Psoas muscle (tissue), 8 donors: Measurements from ENCODE around the gene GNAI2. TPM values are rescaled to one million over a fixed set of nuclear protein-coding genes. Genes with fewer than 3 reads are reported as not detected.

ENCODE experiments used
- ATAC-seq, 4 donors: fragments of 200-7000 bp; cut with Tn5 transposase; one replicate each; pipeline ENCODE4 v1.9.1; 2020; ENCODE audit warnings: moderate library complexity in 3 of 4, mild to moderate bottlenecking in 2 of 4
- DNase-seq, 2 donors: peaks; one replicate each; pipeline ENCODE4 v3.0.0-alpha.2; 2020
- H3K27ac ChIP-seq: fragments of 200-600 bp; one replicate; pipeline ENCODE4 v1.8.0; 2022
- H3K27me3 ChIP-seq, 3 donors: fragments of 200-600 bp in 1 of 3; one replicate each; pipeline versions ENCODE4 v1.6.1 to v1.8.0; 2013 to 2022; ENCODE audit warnings: low read length in 2 of 3, mild to moderate bottlenecking in 2 of 3, moderate library complexity in 1 of 3; ENCODE audit not compliant: insufficient read depth in 3 of 3
- H3K36me3 ChIP-seq, 2 donors: fragments of 200-600 bp in 1 of 2; one replicate each; pipeline versions ENCODE4 v1.6.1 to v1.8.0; 2013 to 2022; ENCODE audit warnings: low read depth in 1 of 2, mild to moderate bottlenecking in 1 of 2, moderate library complexity in 1 of 2; ENCODE audit not compliant: insufficient read depth in 1 of 2
- H3K4me1 ChIP-seq: fragments of 200-600 bp; one replicate; pipeline ENCODE4 v1.8.0; 2022
- H3K4me3 ChIP-seq: fragments of 200-600 bp; one replicate; pipeline ENCODE4 v1.8.0; 2022; ENCODE audit warnings: mild to moderate bottlenecking
- H3K9me3 ChIP-seq: fragments of 200-600 bp; one replicate; pipeline ENCODE4 v1.8.0; 2022
- CTCF ChIP-seq: fragments of 200-600 bp; IDR thresholded peaks from one replicate; pipeline ENCODE4 v1.8.0; 2022; ENCODE audit warnings: antibody characterized with exemption
- WGBS, 3 donors: extraction: QIAGEN DNeasy Blood & Tissue Kit; methylation state at CpG; one replicate each; pipeline versions ENCODE4 v1.1.6 to v1.1.7; 2013; 5-methylcytosine and 5-hydroxymethylcytosine counted together
- intact Hi-C, 2 donors: fragments of 100-400 bp; cut with DNase I; formaldehyde crosslinking; loops; one replicate each; pipeline versions ENCODE4 v1.11.0 to v1.14.2; 2022
- polyA plus RNA-seq, 3 donors: library from polyadenylated mRNA; stranded (reverse); fragments of 200-250 nt; gene quantifications; one replicate each; pipeline ENCODE4 v1.2.3, GENCODE V29; 2013
- total RNA-seq, 4 donors: library from RNA; stranded (reverse); fragmentation: NEBNext Ultra II Directional in 2 of 4; extraction: Animal tissue kit (Norgen Biotek cat#: 25700) in 2 of 4; gene quantifications; one replicate each; pipeline versions ENCODE4 v1.2.1 to v1.2.4, GENCODE V29; 2021 to 2023
- donor health status: healthy with polysubstance abuse.
- donor health status: DM: no; HTN: no; CAD: no; lungs with moderate emphysema.
- donor health status: Bipolar disorder and iron deficiency.
- donor health status: healthy.
- donor health status: DM: yes; HTN: yes; CAD: no.
- donor health status: DM: no; HTN: no; CAD: no.
- donor health status: DM: no; HTN: no; CAD: no.
- donor health status: DM: yes; HTN: yes; CAD: no.

GNAI2 gene
- total and polyA plus RNA-seq, 7 donors = 39.4 to 93.9 (median 57.6) TPM

DNA sequence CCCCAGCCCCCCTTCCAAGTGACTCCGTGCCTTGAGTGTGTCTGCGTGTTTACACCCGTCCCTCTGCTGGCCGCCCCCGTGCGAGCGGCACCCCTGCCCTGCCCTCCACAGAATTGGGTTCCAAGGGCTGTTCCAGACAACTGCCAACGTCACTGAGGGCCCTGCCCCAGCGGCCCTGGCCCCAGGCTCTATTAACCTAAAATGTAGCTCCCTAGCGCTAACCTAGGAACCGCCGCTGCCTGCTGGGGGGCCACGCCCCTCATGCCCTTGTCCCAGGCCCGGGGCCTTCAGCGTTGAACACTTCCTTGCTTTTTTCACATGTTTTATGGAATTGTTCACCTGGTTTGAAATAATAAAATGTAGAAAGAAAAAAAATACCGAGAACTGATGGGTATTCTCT, 23.0 kb downstream of the GNAI2 start:
- DNase-seq = no peak
- peaks cover 0 to 32% of the 10 kb centered on the region in 2 donors for H3K36me3 ChIP-seq
- H3K4me1 ChIP-seq = peaks cover 25% of the 10 kb centered on the region
- H3K9me3 ChIP-seq = no peaks in the 10 kb centered on the region
- intact Hi-C loops = no loop called here
- ATAC-seq = no peak
- 74 to 80% (median 80%) methylated on average over 16 of the region's 16 CpGs for WGBS, 3 donors
- peak overlapping the region; percentile 80 for H3K4me3 ChIP-seq
- peak overlapping the region; percentile 98 for H3K27ac ChIP-seq
- TF ChIP-seq CTCF = no peak
- no peaks in the 10 kb centered on the region for H3K27me3 ChIP-seq

DNA sequence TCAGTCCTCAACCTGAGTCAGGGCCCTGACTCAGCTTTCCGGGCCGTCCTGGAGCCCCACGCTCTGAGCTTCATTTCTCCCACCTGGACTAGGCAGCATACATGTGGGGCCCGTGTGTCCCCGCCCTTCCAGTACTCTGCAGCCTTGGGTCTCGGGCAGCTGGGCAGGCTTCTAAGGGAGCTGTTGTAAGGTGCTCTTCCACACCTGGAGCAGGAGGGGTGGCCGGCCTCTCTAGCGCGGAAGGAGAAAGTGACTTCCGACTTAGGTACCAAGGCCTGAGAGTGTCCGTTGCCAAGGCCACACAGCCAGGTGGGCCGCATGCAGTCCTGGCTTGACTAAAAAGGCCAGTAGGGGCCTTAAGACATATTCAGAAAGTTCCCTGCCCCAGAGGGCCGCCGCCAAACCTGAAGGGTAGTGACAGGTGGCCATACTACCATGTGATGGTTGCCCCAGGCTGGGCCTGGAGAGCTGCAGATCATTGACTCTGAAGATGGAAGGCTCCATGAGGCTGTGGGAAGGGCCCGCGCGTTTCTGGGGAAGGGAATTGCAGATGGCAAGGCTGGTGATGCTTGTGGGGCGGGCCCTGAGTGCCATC, 23.5 kb downstream of the GNAI2 start:
- Histone ChIP-seq H3K36me3 (peaks cover 0 to 32% of the 10 kb centered on the region in 2 donors), H3K4me1 (peaks cover 20% of the 10 kb centered on the region)
- no peak for DNase-seq

DNA sequence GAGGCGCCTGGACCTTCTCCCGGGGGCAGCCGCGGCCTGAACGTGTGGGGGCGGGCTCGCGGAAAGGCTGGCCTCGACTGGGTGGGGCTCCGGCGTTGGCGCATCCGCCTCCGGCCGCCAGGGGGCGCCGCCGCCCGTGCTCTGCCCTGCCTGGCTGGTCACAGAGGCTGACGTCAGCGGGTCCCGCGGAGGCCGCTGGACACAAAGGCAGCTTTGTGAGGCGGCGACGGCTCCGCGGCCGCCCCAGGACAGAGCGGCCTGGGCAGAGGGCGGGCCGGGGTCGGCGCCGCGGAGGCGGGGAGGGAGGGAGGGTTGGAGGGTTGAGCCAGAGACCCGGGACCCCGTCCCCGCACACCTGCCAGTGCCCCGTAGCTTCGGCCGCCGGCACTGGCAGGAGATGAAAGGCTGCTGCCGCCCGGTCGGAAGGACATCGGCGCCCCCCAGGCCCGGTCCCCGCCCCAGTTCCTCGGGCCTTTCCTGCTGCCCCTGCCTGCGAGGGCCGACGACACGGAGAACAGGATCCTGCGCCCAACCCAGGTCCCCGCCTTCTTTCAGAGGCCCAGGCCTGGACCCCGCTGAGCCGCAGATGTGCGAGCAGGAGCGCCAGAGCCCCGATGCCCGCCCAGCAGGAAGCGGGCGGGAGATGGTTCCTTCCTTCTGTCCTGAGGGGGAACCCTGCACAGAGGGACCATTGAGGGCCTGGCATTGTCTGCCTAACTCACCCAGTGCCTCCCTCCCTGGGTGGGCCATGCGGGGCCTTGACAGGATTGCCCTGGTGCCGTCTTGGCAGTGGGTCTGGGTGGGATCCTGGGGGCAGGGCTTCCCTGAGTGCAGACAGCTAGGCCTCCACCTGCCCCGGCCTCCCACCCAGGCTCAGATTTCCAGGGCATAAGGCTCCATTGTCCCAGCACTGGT, 24.3 kb downstream of the GNAI2 start:
- H3K27me3 ChIP-seq = no peaks in the 10 kb centered on the region
- peak; percentile 95 to 96 for DNase-seq
- H3K27ac ChIP-seq = peak overlapping the region; percentile 98
- 0 to 1% (median 1%) methylated on average over 38 to 70 of the region's 70 CpGs for WGBS, 3 donors
- no peaks in the 10 kb centered on the region for H3K9me3 ChIP-seq
- peaks cover 22% of the 10 kb centered on the region for H3K4me1 ChIP-seq
- peak; percentile 98 for TF ChIP-seq CTCF
- peak overlapping the region; percentile 80 for H3K4me3 ChIP-seq
- peaks cover 0 to 29% of the 10 kb centered on the region in 2 donors for H3K36me3 ChIP-seq
- intact Hi-C loops = loop anchor here in 1 of 2 donors (5.0 to 10.0 kb wide), 2 partner anchors 67 to 285 kb away; partner anchors contain the start of gene TUSC2
- ATAC-seq = peak; percentile 93 to 97 (median 94)

More for the DNA sequence above, 23.5 kb downstream of the GNAI2 start:
- intact Hi-C loops = loop anchor here in 1 of 2 donors (5.0 to 10.0 kb wide), 2 partner anchors 68 to 285 kb away; partner anchors contain the start of gene TUSC2
- no peak for TF ChIP-seq CTCF
- ATAC-seq = peak; percentile 31 to 46 (median 40)
- H3K4me3 ChIP-seq = peak overlapping the region; percentile 80
- no peaks in the 10 kb centered on the region for H3K9me3 ChIP-seq
- no peaks in the 10 kb centered on the region for H3K27me3 ChIP-seq
- H3K27ac ChIP-seq = peak overlapping the region; percentile 98
- WGBS, 3 donors = 46 to 55% (median 48%) methylated on average over 18 of the region's 18 CpGs

GRCh38 chr3:50260942-50261441, 25.0 kb downstream of the GNAI2 start:
- WGBS, 3 donors = 40 to 64% (median 55%) methylated on average over 5 of the region's 5 CpGs
- Histone ChIP-seq H3K4me1 (peaks cover 29% of the 10 kb centered on the region), H3K27me3 (no peaks in the 10 kb centered on the region), H3K4me3 (peak overlapping the region; percentile 80), H3K36me3 (peaks cover 0 to 22% of the 10 kb centered on the region in 2 donors), H3K27ac (peak overlapping the region; percentile 98), H3K9me3 (no peaks in the 10 kb centered on the region)
- intact Hi-C loops = loop anchor here in 1 of 2 donors (5.0 to 10.0 kb wide), 2 partner anchors 66 to 284 kb away; partner anchors contain the start of gene TUSC2
- no peak for TF ChIP-seq CTCF
- no peak for DNase-seq
- no peak for ATAC-seq
